ENCODE measurements around the gene MYO18A.

- TF ChIP-seq CTCF (IDR thresholded peaks at IDR 0.05; ENCODE audit: low read length) (no peak), EZH2 (optimal IDR thresholded peaks at IDR 0.05; ENCODE audit: low read depth, low read length) (no peak), EZH2phosphoT487 (IDR thresholded peaks at IDR 0.05; ENCODE audit: low read length) (no peak)
Measured at GRCh38 chr17:29120433-29120832, 59.8 kb downstream of the MYO18A start.
